Hematopoietic multipotent progenitor cell treated with erythropoietin and hydrocortisone succinate and interleukin-3 and kit ligand, for 17 days (in vitro differentiated cells): Measurements from ENCODE around the gene GPR146.
"Not testable (repeated sequence)": the region's sequence is repeated elsewhere in the genome, so short reads cannot be mapped to it uniquely, and the experiment has no call there.

ENCODE experiments used
- DNase-seq: peaks from one replicate; pipeline ENCODE4 v3.0.0-alpha.2; 2015; ENCODE audit warnings: low spot score

GPR146 gene

GRCh38 chr7:1058311-1058710, 14.0 kb downstream of the GPR146 start:
- DNase-seq: no peak

- DNase-seq: peak; percentile 29
Measured at GRCh38 chr7:1058821-1059199, 14.5 kb downstream of the GPR146 start.

GRCh38 chr7:1059200-1060091, 15.1 kb downstream of the GPR146 start:
- DNase-seq: peak; percentile 65

GRCh38 chr7:1060315-1061072, 16.1 kb downstream of the GPR146 start:
- DNase-seq: no peak

- DNase-seq: no peak
Measured at GRCh38 chr7:1061180-1061579, 16.8 kb downstream of the GPR146 start.

GRCh38 chr7:1062296-1063294, 18.2 kb downstream of the GPR146 start:
- DNase-seq: no peak

GRCh38 chr7:1063361-1063760, 19.0 kb downstream of the GPR146 start:
- DNase-seq: no peak

GRCh38 chr7:1064581-1064980, 20.2 kb downstream of the GPR146 start:
- no peak for DNase-seq

GRCh38 chr7:1065263-1065584, 20.9 kb downstream of the GPR146 start:
- no peak for DNase-seq

GRCh38 chr7:1065585-1066241, 21.4 kb downstream of the GPR146 start:
- DNase-seq: peak; percentile 87

GRCh38 chr7:1066242-1066588, 21.9 kb downstream of the GPR146 start:
- no peak for DNase-seq

GRCh38 chr7:1068013-1068412, 23.7 kb downstream of the GPR146 start:
- no peak for DNase-seq

GRCh38 chr7:1068619-1069018, 24.3 kb downstream of the GPR146 start:
- DNase-seq: no peak

- DNase-seq: no peak
Measured at GRCh38 chr7:1070544-1071011, 26.2 kb downstream of the GPR146 start.

- no peak for DNase-seq
Measured at GRCh38 chr7:1071731-1072254, 27.4 kb downstream of the GPR146 start.

- DNase-seq: no peak
Measured at GRCh38 chr7:1073142-1073977, 29.0 kb downstream of the GPR146 start.

GRCh38 chr7:1074018-1074417, 29.7 kb downstream of the GPR146 start:
- DNase-seq: not testable (repeated sequence)

GRCh38 chr7:1074593-1075431, 30.5 kb downstream of the GPR146 start:
- DNase-seq: no peak
